ENCODE data around the gene SLC1A2.

- TF ChIP-seq CTCF (IDR thresholded peaks at IDR 0.05) = no peak
- TF ChIP-seq POLR2A (IDR thresholded peaks at IDR 0.05) = no peak
These were observed 78.6 kb downstream of the SLC1A2 start for GRCh38 chr11:35340715-35341114.

All from uterus (tissue), 2 donors.